NT2/D1 (cell line): Measurements from ENCODE around the gene PLCB1.

Source experiments
- DNase-seq: peaks from one replicate; pipeline ENCODE4 v3.0.0-alpha.2; 2011; ENCODE audit warnings: low read depth, low spot score
- H3K27me3 ChIP-seq: 2 replicates; pipeline ENCODE4 v1.6.0; 2011; ENCODE audit warnings: mild to moderate bottlenecking; ENCODE audit not compliant: insufficient read length, insufficient read depth
- H3K36me3 ChIP-seq: 2 replicates; pipeline ENCODE4 v1.6.1; 2011; ENCODE audit warnings: mild to moderate bottlenecking, low read length, mixed read lengths; ENCODE audit not compliant: insufficient read depth, insufficient read length
- H3K4me1 ChIP-seq: 2 replicates; pipeline ENCODE4 v1.5.1; 2011; ENCODE audit not compliant: insufficient read depth, insufficient read length
- H3K4me3 ChIP-seq: 2 replicates; pipeline ENCODE4 v1.5.1; 2011; ENCODE audit warnings: low read depth; ENCODE audit not compliant: insufficient read length
- H3K9ac ChIP-seq: 2 replicates; pipeline ENCODE4 v1.6.0; 2011; ENCODE audit warnings: low read depth; ENCODE audit not compliant: insufficient read length
- H3K9me3 ChIP-seq: 2 replicates; pipeline ENCODE4 v1.5.1; 2011; ENCODE audit warnings: mild to moderate bottlenecking, low read length; ENCODE audit not compliant: insufficient read depth
- SUZ12 ChIP-seq: IDR thresholded peaks from 2 replicates; pipeline ENCODE4 v1.6.1; 2011; ENCODE audit not compliant: insufficient read length, insufficient read depth; ENCODE audit errors: extremely low read depth
- YY1 ChIP-seq: IDR thresholded peaks from 2 replicates; pipeline ENCODE4 v1.6.1; 2011; ENCODE audit not compliant: insufficient read length, insufficient read depth
- ZNF274 ChIP-seq: IDR thresholded peaks from 2 replicates; pipeline ENCODE4 v1.6.1; 2011; ENCODE audit warnings: mild to moderate bottlenecking, low read depth, low read length

Gene PLCB1

GRCh38 chr20:8305449-8305978, 173.4 kb downstream of the PLCB1 start:
- Histone ChIP-seq H3K36me3 (no peaks in the 10 kb centered on the region), H3K4me1 (peaks cover 2% of the 10 kb centered on the region), H3K9me3 (peaks cover 5% of the 10 kb centered on the region; the same call in 1 of the 2 replicates), H3K9ac (no peak overlapping the region), H3K4me3 (no peak overlapping the region), H3K27me3 (no peaks in the 10 kb centered on the region)
- TF ChIP-seq SUZ12 (no peak), ZNF274 (no peak), YY1 (no peak)
- peak; percentile 57 for DNase-seq

GRCh38 chr20:8306937-8307336, 174.9 kb downstream of the PLCB1 start:
- Histone ChIP-seq H3K4me3 (no peak overlapping the region), H3K9me3 (peaks cover 5% of the 10 kb centered on the region; the same call in 1 of the 2 replicates), H3K9ac (no peak overlapping the region), H3K27me3 (no peaks in the 10 kb centered on the region), H3K4me1 (peaks cover 2% of the 10 kb centered on the region), H3K36me3 (no peaks in the 10 kb centered on the region)
- TF ChIP-seq SUZ12 (no peak), YY1 (no peak), ZNF274 (no peak)
- no peak for DNase-seq

- Histone ChIP-seq H3K36me3 (no peaks in the 10 kb centered on the region), H3K4me1 (peaks cover 2% of the 10 kb centered on the region), H3K27me3 (no peaks in the 10 kb centered on the region), H3K4me3 (no peak overlapping the region), H3K9ac (no peak overlapping the region), H3K9me3 (no peaks in the 10 kb centered on the region)
- peak; percentile 22 for DNase-seq
- TF ChIP-seq ZNF274 (no peak), YY1 (no peak), SUZ12 (no peak)
These were observed 177.6 kb downstream of the PLCB1 start for GRCh38 chr20:8309634-8310033.

DNA sequence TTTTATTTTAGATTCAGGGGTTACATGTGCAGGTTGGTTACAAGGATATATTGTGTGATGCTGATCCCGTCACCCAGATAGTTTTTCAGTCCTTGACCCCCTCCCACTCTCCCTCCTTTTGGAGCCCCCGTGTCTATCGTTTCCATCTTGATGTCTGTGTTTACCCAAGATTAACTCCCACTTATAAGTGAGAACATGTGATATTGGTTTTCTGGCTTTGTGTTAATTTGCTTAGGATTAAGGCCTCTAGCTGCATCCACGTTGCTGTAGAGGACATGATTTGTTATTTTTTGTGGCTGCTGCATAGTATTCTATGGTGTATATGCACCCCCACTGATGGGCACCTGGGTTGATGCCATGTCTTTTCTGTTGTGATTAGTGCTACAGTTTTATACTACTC, 178.6 kb downstream of the PLCB1 start:
- no peaks in the 10 kb centered on the region for H3K27me3 ChIP-seq
- H3K4me3 ChIP-seq = no peak overlapping the region
- H3K9ac ChIP-seq = no peak overlapping the region
- TF ChIP-seq ZNF274 (no peak), YY1 (no peak), SUZ12 (no peak)
- no peak for DNase-seq
- H3K36me3 ChIP-seq = no peaks in the 10 kb centered on the region
- H3K9me3 ChIP-seq = no peaks in the 10 kb centered on the region
- peaks cover 2% of the 10 kb centered on the region for H3K4me1 ChIP-seq

DNA sequence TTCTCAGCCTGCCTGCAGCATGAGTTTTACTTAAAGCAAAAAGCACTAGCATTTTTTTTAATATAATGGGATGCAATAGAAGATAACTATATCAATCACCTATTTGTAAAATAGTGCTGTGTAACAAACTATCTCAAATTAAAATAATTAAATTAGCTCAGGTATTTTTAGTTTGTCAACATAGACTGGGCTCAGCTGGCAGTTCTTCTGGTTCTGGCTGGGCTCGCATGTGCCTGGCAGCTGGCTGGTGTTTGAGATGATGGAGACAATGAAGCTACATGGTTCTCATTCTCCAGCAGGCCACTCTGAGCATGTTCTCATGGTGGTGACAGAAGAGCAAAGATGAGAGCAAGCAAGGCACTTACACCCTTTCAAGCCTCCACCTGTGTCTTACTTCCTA, 181.0 kb downstream of the PLCB1 start:
- no peaks in the 10 kb centered on the region for H3K4me1 ChIP-seq
- no peaks in the 10 kb centered on the region for H3K36me3 ChIP-seq
- no peaks in the 10 kb centered on the region for H3K27me3 ChIP-seq
- no peak overlapping the region for H3K9ac ChIP-seq
- no peak overlapping the region for H3K4me3 ChIP-seq
- TF ChIP-seq ZNF274 (no peak), YY1 (no peak), SUZ12 (no peak)
- no peaks in the 10 kb centered on the region for H3K9me3 ChIP-seq
- no peak for DNase-seq

GRCh38 chr20:8315639-8316573, 183.8 kb downstream of the PLCB1 start:
- Histone ChIP-seq H3K9me3 (no peaks in the 10 kb centered on the region), H3K4me3 (no peak overlapping the region), H3K27me3 (no peaks in the 10 kb centered on the region), H3K4me1 (no peaks in the 10 kb centered on the region), H3K9ac (no peak overlapping the region), H3K36me3 (no peaks in the 10 kb centered on the region)
- no peak for DNase-seq
- TF ChIP-seq YY1 (no peak), ZNF274 (no peak), SUZ12 (no peak)

DNA sequence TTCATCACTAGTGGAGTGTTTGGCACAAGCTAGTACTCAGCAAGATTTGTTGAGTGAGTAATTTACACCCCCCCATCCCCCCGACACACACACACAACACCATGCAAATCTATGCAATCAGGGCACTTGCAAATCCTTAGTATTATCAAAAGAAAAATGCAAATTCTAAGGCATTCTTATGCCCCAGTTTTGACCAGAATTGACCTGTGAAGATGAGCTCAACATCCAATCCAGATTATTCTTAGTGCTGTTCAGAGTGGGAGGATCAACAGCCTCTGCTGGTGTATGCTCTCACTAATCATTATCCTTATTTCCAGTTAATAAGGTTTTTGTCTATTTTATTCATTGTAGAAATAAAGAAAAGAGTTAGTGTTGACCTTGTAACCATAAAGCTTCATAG, 185.4 kb downstream of the PLCB1 start:
- no peaks in the 10 kb centered on the region for H3K27me3 ChIP-seq
- H3K9me3 ChIP-seq = no peaks in the 10 kb centered on the region
- TF ChIP-seq SUZ12 = no peak
- TF ChIP-seq YY1 = no peak
- TF ChIP-seq ZNF274 = no peak
- H3K36me3 ChIP-seq = no peaks in the 10 kb centered on the region
- no peak overlapping the region for H3K9ac ChIP-seq
- DNase-seq = no peak
- no peaks in the 10 kb centered on the region for H3K4me1 ChIP-seq
- no peak overlapping the region for H3K4me3 ChIP-seq
